GM18867 (cell line): Measurements from ENCODE around the gene SAMSN1.

Experiments used
- ATAC-seq: cut with Tn5 transposase; IDR thresholded peaks from one replicate; pipeline ENCODE4 v1.9.1; 2021; ENCODE audit warnings: mild to moderate bottlenecking, moderate library complexity; ENCODE audit not compliant: unreplicated experiment

The SAMSN1 gene

GRCh38 chr21:14487490-14488432, 58.4 kb downstream of the SAMSN1 start:
- ATAC-seq = no peak

DNA sequence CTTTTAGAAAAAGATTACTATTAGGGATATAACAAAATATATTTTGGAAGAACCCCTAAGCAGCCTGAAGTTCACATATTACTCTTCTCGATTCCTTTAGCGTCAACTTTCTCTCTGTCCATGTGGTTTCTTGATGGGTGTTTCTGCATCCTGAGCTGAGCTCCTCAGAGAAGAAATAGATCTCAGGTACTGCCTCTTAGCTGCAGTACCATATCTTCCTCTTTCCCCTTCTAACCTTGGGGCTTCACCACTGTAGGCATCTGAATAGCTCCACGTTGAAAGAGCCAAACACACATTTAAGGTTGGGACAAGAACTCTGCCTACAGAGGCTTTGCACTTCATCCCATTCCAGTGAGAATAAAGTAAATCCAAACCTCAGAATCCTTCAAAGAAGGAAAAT, 59.2 kb downstream of the SAMSN1 start:
- ATAC-seq = no peak

GRCh38 chr21:14484188-14485009, 61.7 kb downstream of the SAMSN1 start:
- no peak for ATAC-seq

- no peak for ATAC-seq
These were observed 62.8 kb downstream of the SAMSN1 start for GRCh38 chr21:14483296-14483695.

DNA sequence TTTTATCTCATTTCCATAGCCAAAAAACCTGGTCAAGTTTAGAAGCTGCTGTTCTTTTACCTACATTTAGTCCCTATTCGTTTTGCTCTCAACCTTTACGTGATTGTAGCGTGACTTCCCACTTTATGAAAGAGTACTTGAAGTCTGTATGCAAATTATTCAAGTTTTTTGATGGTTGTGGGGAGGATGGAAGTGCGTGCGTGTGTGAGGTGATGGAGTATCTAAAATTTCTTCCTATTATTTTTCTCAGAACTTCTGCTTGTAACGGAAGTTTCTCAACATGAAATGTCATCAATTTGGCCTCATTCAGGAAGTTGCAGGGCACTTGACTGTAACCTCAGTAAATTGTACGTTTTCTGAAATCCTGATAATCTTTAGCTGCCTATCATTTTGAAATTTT, 64.0 kb downstream of the SAMSN1 start:
- peak; percentile 65 for ATAC-seq

DNA sequence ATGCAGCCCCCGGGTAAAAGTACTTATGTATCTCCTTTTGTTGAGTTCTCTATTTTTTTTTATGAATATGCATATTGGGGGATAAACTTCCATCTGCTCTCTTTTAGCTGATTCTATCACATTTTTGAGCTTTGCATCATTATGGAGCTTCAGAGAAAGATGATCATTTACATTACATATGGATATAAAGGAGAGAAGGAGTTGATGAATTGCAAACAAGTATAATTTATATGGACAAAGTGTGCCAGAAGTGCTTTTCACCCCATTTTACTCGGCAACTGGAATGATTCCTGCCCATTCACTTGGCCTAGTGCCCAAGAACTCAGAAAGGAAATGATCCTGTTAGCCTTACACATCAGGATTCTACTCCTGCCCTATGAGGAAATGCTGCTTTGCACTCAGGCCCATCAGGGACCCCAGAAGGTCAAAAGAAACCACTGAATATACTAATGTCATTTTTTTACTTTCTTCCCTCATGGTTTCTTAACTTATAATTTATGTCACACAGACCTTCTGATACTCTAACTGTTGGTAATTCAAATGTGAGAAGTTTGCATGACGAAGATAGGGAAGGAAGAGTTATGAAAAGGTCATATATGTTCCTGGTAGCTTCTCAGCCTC, 65.6 kb downstream of the SAMSN1 start:
- ATAC-seq = no peak

GRCh38 chr21:14479241-14479786, 66.8 kb downstream of the SAMSN1 start:
- no peak for ATAC-seq

DNA sequence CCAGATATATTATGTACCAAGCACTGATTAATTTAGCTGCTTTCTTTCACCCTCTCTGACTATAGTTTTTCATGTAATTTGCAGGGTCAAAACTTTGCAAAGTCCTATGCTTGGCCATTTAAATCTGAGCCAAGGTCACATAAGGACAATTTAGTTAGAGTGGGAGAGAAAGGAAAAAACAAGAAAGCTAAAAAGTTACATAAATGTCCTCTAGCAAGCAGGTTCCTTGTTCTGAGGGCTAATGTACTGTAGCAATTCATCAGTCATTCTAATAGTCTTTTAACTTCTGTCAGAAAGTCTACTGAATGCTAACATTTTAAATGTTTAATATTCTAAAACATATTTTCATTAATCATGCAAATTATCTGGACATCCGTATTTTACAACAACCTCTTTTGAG, 68.3 kb downstream of the SAMSN1 start:
- ATAC-seq = no peak

DNA sequence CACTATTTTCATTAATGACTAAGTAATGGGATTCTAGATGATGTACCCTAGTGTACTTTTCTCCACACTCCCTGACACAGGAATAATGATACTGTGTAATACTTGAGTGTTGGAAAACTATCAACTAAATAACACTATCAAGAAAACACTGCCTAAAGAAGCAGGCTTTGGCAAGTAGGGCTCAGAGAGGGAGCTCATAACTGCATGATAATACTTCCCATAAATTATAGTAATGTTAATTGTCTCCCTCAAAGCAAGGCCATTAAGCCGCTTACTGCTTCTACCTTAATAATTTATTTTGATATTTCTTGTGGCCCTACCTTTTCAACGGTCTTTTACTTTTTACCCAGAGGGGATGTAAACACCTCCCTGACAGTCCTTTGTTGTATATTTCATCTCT, 69.0 kb downstream of the SAMSN1 start:
- no peak for ATAC-seq

- no peak for ATAC-seq
These were observed 71.1 kb downstream of the SAMSN1 start for GRCh38 chr21:14474995-14475394.

DNA sequence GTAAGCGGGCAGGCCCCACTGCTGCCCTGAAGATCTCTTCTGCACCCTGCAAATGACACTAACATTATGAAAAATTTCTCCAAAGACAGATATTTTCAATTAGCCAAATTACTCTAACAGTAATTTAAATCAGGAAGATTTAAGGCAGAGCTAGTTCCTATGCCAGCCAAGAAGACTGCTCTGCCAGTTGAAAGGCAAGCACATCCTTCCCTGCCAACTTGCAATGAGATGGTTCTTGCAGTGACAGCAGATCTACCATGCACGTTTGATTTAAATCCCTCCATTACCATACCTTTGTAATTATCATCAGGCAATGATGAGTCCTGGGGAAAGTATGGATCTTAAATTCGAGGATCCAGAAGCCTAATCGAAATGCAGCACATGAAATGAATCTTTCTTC, 76.5 kb downstream of the SAMSN1 start:
- ATAC-seq = no peak

GRCh38 chr21:14466715-14467114, 79.4 kb downstream of the SAMSN1 start:
- no peak for ATAC-seq

GRCh38 chr21:14457762-14458161, 88.4 kb downstream of the SAMSN1 start:
- no peak for ATAC-seq

- no peak for ATAC-seq
These were observed 89.2 kb downstream of the SAMSN1 start for GRCh38 chr21:14456911-14457310.

DNA sequence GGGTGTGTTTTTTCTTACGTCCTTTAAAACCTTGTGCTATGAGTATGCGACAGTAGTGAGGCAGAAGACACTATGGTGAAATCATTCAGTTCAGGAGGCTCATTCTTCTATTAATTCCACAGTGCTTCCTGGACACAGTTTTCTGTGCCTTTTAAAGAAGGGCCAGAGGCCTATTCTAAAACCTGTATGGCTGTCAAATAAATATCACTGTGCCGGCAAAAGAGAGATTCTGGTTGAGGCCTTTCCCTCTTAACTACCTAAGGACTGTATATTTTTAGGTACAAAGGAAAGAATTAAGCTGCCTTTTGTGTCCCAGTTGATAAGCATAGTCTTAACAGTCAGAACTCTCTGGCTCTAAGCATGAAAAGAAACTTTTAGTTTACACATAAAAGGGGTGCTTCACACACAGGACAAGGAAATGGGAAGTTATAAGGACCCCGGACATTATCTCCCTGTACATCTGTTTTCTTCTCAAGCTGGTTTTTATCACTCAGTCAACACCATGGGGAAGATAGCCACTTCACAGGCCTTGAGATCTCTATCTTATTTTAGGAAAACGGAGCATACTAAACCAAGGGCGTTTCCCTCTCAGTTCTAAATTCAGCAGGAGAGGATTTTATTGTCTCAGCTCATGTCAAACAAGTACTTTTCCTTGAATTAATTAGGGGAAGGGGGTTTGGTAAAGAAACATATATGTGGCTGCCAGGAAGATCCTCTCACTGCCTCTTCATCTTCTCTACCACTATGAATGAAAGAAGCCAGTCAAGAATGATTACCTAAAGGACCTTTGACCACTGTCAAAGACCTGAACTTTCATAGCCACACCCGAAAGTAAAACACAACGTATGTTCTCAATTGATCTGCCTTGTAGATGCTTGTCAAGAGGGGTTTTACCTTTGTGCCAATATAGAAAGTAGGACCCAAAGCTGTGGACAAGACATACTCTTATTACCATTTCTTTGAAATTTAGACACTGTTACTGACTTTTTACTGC, 91.8 kb downstream of the SAMSN1 start:
- peak; percentile 81 for ATAC-seq

DNA sequence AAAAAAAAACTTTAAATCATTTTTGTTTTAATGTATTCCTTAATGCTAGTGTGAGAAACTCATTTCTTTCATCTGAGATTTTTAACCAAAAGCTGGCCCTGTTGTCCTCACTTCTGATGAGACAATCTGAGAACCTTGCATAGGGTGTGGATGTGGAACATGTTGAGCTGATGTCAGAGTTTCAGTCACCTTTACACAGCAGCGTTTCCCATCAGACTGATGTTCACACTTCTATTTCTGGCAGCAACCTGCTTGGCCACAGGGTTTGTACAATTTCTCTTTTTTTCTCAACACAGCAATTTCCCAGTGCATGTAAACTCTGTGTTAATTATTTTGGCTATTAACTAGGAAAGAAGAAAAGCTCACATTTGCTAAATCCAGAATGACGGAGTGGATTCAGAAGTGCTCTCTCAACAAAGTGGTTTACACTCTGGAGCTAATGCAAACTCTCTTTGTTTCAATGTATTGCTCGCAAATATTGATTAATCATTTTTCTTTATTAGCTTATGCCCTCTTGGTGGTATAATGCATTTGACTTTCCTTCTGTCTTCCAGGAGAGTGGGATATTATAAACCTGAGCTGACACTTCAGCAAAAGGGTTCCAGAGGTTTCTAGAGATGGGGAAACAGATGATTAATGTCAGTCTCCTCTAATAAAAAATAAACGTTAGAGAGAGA, 92.6 kb downstream of the SAMSN1 start:
- ATAC-seq = peak; percentile 90

DNA sequence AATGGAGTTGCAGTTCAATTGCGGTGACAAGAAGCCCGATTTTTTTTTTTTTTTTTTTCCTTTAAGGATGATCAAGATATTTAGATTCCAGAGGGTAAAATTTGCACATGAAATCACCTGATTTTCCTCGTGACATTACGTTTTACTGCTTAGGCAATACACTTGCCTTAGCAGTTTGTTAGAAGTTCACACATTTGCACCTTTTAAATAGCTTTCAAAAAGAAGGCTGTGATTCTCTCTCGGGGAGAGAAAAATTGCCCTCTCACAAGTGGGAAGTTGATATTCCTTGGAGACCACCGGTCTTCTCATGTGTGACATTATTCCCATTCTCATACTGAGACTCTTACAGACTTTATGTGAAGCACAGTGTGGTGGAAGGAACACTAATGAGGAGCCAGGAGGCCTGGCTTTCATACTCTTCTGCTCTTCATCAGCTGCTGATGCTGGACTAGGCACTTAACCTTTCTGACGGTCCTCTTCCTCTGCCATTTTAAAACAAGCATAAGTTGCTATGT, 93.3 kb downstream of the SAMSN1 start:
- ATAC-seq = peak; percentile 6

DNA sequence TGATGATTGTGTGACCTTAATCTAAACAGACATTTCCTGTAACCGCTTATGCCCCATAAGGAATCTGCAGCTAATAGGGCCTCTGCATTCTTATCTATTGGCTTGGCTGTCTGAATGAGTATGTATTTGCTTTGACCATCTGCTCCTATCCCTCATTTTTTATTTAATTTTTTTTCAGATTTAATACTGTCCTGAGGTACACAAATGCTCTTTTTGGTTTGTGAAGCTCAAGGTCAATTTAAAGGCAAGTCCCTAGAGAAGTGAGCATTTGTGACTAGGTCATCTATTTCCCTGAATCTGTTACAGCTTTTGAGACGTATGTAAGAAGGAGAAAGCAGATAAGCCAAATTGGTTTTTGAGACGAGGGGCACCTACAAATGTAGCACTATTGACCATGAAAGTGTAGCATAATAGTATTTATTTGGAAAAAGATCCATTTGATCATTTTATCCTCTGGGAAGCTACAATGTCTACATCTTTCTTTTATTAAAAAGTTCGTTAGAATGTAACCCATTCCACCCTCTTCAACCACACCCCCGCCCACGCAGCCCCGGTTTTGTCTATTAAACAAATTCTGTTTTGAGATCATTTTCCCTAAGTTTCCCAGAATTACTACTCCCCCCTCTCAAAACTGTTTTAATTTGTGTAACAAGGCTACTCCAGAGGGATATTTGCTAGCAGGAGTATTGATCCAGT, 93.9 kb downstream of the SAMSN1 start:
- no peak for ATAC-seq

GRCh38 chr21:14451546-14451945, 94.6 kb downstream of the SAMSN1 start:
- no peak for ATAC-seq
